MM.1S (cell line): ENCODE measurements around the gene KIAA1328.
"Not testable (repeated sequence)": the region's sequence is repeated elsewhere in the genome, so short reads cannot be mapped to it uniquely, and the experiment has no call there.

Experiments used
- DNase-seq: peaks from one replicate; pipeline ENCODE4 v3.0.0-alpha.2; 2015
- H2AFZ ChIP-seq: fragments of 300-600 bp; sonication (generic); 2 replicates; pipeline ENCODE4 v1.6.0; 2016; ENCODE audit warnings: antibody characterized with exemption, low read length
- H3F3A ChIP-seq: fragments of 300-600 bp; sonication (generic); 2 replicates; pipeline ENCODE4 v1.6.1; 2016; ENCODE audit warnings: mild to moderate bottlenecking, antibody characterized with exemption, low read length, moderate library complexity, mixed read lengths; ENCODE audit not compliant: insufficient read depth
- H3K27ac ChIP-seq: fragments of 300-600 bp; sonication (generic); 2 replicates; pipeline ENCODE4 v1.5.1; 2016; ENCODE audit warnings: mild to moderate bottlenecking, low read length
- H3K27me3 ChIP-seq: fragments of 300-600 bp; sonication (generic); replicated peaks from 2 replicates; pipeline ENCODE4 v1.6.0; 2016; ENCODE audit warnings: low read length; ENCODE audit not compliant: insufficient read depth
- H3K36me3 ChIP-seq: fragments of 300-600 bp; sonication (generic); replicated peaks from 2 replicates; pipeline ENCODE4 v1.6.1; 2016; ENCODE audit warnings: mild to moderate bottlenecking, low read length, mixed read lengths; ENCODE audit not compliant: insufficient read depth
- H3K4me1 ChIP-seq: fragments of 300-600 bp; sonication (generic); 2 replicates; pipeline ENCODE4 v1.6.1; 2016; ENCODE audit warnings: low read length, mixed read lengths
- H3K4me2 ChIP-seq: fragments of 300-600 bp; sonication (generic); 2 replicates; pipeline ENCODE4 v1.6.0; 2016; ENCODE audit warnings: low read depth, low read length
- H3K4me3 ChIP-seq: fragments of 300-600 bp; sonication (generic); 2 replicates; pipeline ENCODE4 v1.5.1; 2016; ENCODE audit warnings: low read length, mixed read lengths
- H3K79me2 ChIP-seq: fragments of 300-600 bp; sonication (generic); 2 replicates; pipeline ENCODE4 v1.6.1; 2016; ENCODE audit warnings: mixed run types, low read length, mixed read lengths
- H3K9ac ChIP-seq: fragments of 300-600 bp; sonication (generic); 2 replicates; pipeline ENCODE4 v1.6.1; 2016; ENCODE audit warnings: low read length, mixed read lengths
- H3K9me2 ChIP-seq: fragments of 300-600 bp; sonication (generic); replicated peaks from 2 replicates; pipeline ENCODE4 v1.6.1; 2016; ENCODE audit warnings: mild to moderate bottlenecking, low read length, mixed read lengths; ENCODE audit not compliant: insufficient read depth
- H3K9me3 ChIP-seq: fragments of 300-600 bp; sonication (generic); replicated peaks from 2 replicates; pipeline ENCODE4 v1.6.1; 2016; ENCODE audit warnings: mild to moderate bottlenecking, low read length, mixed read lengths; ENCODE audit not compliant: insufficient read depth
- H4K20me1 ChIP-seq: fragments of 300-600 bp; sonication (generic); 2 replicates; pipeline ENCODE4 v1.6.1; 2016; ENCODE audit warnings: mild to moderate bottlenecking, low read length, moderate library complexity, mixed read lengths; ENCODE audit not compliant: insufficient read depth
- CTCF ChIP-seq: fragments of 300-600 bp; sonication (generic); IDR thresholded peaks from 2 replicates; pipeline ENCODE4 v1.5.1; 2016; ENCODE audit warnings: antibody characterized with exemption, low read length, mixed read lengths
- EZH2 ChIP-seq: fragments of 300-600 bp; sonication (generic); optimal IDR thresholded peaks from 2 replicates; pipeline ENCODE3; 2017; ENCODE audit warnings: low read depth, mild to moderate bottlenecking, antibody characterized with exemption, low read length, mixed read lengths
- EZH2phosphoT487 ChIP-seq: fragments of 300-600 bp; sonication (generic); IDR thresholded peaks from 2 replicates; pipeline ENCODE4 v1.6.1; 2018; ENCODE audit warnings: antibody characterized with exemption, low read length

KIAA1328 gene

GRCh38 chr18:37163119-37163518, 334.2 kb downstream of the KIAA1328 start:
- no peaks in the 10 kb centered on the region for H3K27me3 ChIP-seq
- no peaks in the 10 kb centered on the region for H3K9me3 ChIP-seq
- H3K79me2 ChIP-seq = no peaks in the 10 kb centered on the region
- H3K4me1 ChIP-seq = no peaks in the 10 kb centered on the region
- H3K4me2 ChIP-seq = no peak overlapping the region
- no peaks in the 10 kb centered on the region for H4K20me1 ChIP-seq
- H3K4me3 ChIP-seq = no peak overlapping the region
- H3K9me2 ChIP-seq = no peaks in the 10 kb centered on the region
- H3K27ac ChIP-seq = no peak overlapping the region
- H2AFZ ChIP-seq = no peak overlapping the region
- H3K9ac ChIP-seq = no peak overlapping the region
- H3K36me3 ChIP-seq = no peaks in the 10 kb centered on the region
- no peak for DNase-seq
- no peak for TF ChIP-seq EZH2
- no peak for TF ChIP-seq CTCF
- TF ChIP-seq EZH2phosphoT487 = no peak
- H3F3A ChIP-seq = no peaks in the 10 kb centered on the region

- no peak overlapping the region for H2AFZ ChIP-seq
- H3K9ac ChIP-seq = no peak overlapping the region
- H3K9me3 ChIP-seq = no peaks in the 10 kb centered on the region
- no peaks in the 10 kb centered on the region for H3K36me3 ChIP-seq
- no peaks in the 10 kb centered on the region for H3K4me1 ChIP-seq
- H3K27me3 ChIP-seq = no peaks in the 10 kb centered on the region
- no peaks in the 10 kb centered on the region for H4K20me1 ChIP-seq
- H3K27ac ChIP-seq = no peak overlapping the region
- no peak overlapping the region for H3K4me2 ChIP-seq
- TF ChIP-seq EZH2phosphoT487 = no peak
- no peak for TF ChIP-seq CTCF
- no peak for TF ChIP-seq EZH2
- H3K79me2 ChIP-seq = no peaks in the 10 kb centered on the region
- H3F3A ChIP-seq = no peaks in the 10 kb centered on the region
- H3K4me3 ChIP-seq = no peak overlapping the region
- no peak for DNase-seq
- H3K9me2 ChIP-seq = no peaks in the 10 kb centered on the region
These were observed 337.6 kb downstream of the KIAA1328 start for GRCh38 chr18:37166491-37166890.

- not testable (repeated sequence) for H3F3A ChIP-seq, H3K79me2 ChIP-seq, H3K9ac ChIP-seq, H3K36me3 ChIP-seq, H3K4me1 ChIP-seq, H3K4me2 ChIP-seq, H3K9me3 ChIP-seq, H3K27me3 ChIP-seq, H3K9me2 ChIP-seq, H2AFZ ChIP-seq, H4K20me1 ChIP-seq, DNase-seq, H3K4me3 ChIP-seq, H3K27ac ChIP-seq
These were observed 338.0 kb downstream of the KIAA1328 start for GRCh38 chr18:37166966-37167365.

GRCh38 chr18:37170984-37171383, 342.1 kb downstream of the KIAA1328 start:
- Histone ChIP-seq H3K9me3 (no peaks in the 10 kb centered on the region), H3K4me1 (no peaks in the 10 kb centered on the region), H3K79me2 (no peaks in the 10 kb centered on the region), H3K4me3 (no peak overlapping the region), H3K4me2 (no peak overlapping the region), H3K9me2 (no peaks in the 10 kb centered on the region), H3F3A (no peaks in the 10 kb centered on the region), H3K27me3 (no peaks in the 10 kb centered on the region), H3K36me3 (no peaks in the 10 kb centered on the region), H3K27ac (no peak overlapping the region), H3K9ac (no peak overlapping the region), H4K20me1 (no peaks in the 10 kb centered on the region), H2AFZ (no peak overlapping the region)
- TF ChIP-seq CTCF (no peak), EZH2phosphoT487 (no peak), EZH2 (no peak)
- DNase-seq = no peak
